A673 (cell line): ENCODE results near the gene TRAM2.

Source experiments
- CTCF ChIP-seq: fragments of 300-800, 200-600 bp; sonication (generic); conservative IDR thresholded peaks from 2 replicates; pipeline ENCODE4 v1.5.1; 2017; ENCODE audit warnings: low read depth, mild to moderate bottlenecking, antibody characterized with exemption, low read length, moderate library complexity, mixed read lengths
- EZH2 ChIP-seq: fragments of 200-600 bp; sonication (generic); IDR thresholded peaks from 2 replicates; pipeline ENCODE4 v1.6.1; 2017; ENCODE audit warnings: borderline replicate concordance, low read depth, mild to moderate bottlenecking, mixed read lengths, antibody characterized with exemption, low read length; ENCODE audit not compliant: poor library complexity, severe bottlenecking

DNA sequence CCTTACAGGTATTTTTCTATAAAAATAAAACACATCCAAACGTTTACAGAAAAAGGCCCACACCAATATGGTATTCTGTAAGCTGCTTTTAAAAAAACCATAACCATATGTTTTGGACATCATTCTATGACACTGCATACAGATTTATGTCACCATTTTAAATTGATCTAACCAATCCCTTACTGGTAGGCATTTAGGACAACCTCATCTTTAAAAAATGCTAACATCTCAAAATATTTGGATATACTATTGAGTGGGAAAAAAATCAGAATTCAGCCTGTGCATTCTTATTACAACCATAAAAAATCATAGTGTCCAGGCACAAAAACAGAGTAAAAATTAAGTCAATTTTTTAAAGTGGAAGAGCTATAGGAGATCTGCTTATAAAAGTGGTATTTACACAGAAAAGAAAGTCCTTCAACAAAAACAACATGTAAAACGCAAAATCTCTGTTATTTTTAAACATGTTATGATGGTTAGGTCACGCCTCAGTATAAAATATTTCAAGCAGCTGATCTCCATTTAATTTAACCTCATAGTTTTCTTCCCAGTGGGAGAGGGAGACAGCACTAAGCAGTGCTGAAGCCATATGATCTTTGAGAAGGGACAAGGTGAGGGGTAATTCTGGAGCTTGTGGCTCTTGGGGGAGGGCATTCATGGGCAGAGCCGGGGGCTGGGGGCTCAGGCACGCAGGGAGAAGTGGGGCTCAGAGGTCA lies 21.2 kb downstream of the TRAM2 start:
- no peak for TF ChIP-seq CTCF
- TF ChIP-seq EZH2: no peak
